CD4-positive, alpha-beta T cell treated with Interleukin-12 subunit alpha and Interleukin-12 subunit beta, for 1 hour (primary cell): ENCODE data around the gene TRPC3.
A peak's percentile ranks its signal among the peaks of the same experiment; 100 is the strongest.
"Not testable (repeated sequence)": the region's sequence is repeated elsewhere in the genome, so short reads cannot be mapped to it uniquely, and the experiment has no call there.

ENCODE experiments used
- DNase-seq: peaks from one replicate; pipeline ENCODE4 v3.0.0-alpha.2; 2020

The TRPC3 gene

GRCh38 chr4:121943941-121944340 lies 7.9 kb downstream of the TRPC3 start:
- DNase-seq, result peak; percentile 13

- no peak for DNase-seq
These were observed 12.2 kb downstream of the TRPC3 start for GRCh38 chr4:121939690-121940089.

- peak; percentile 13 for DNase-seq
These were observed 13.4 kb downstream of the TRPC3 start for GRCh38 chr4:121938282-121939092.

GRCh38 chr4:121936101-121936500 lies 15.8 kb downstream of the TRPC3 start:
- DNase-seq, result no peak

GRCh38 chr4:121934635-121935034 lies 17.2 kb downstream of the TRPC3 start:
- DNase-seq, result no peak

GRCh38 chr4:121932212-121932974 lies 19.5 kb downstream of the TRPC3 start:
- no peak for DNase-seq

- DNase-seq, result no peak
These were observed 21.6 kb downstream of the TRPC3 start for GRCh38 chr4:121930304-121930703.

- DNase-seq, result no peak
These were observed 23.9 kb downstream of the TRPC3 start for GRCh38 chr4:121927948-121928347.

GRCh38 chr4:121926490-121926889 lies 25.4 kb downstream of the TRPC3 start:
- not testable (repeated sequence) for DNase-seq

- DNase-seq, result no peak
These were observed 28.6 kb downstream of the TRPC3 start for GRCh38 chr4:121923306-121923705.

GRCh38 chr4:121913667-121914066 lies 38.2 kb downstream of the TRPC3 start:
- no peak for DNase-seq

GRCh38 chr4:121908346-121908745 lies 43.5 kb downstream of the TRPC3 start:
- no peak for DNase-seq

- peak; percentile 68 for DNase-seq
These were observed 51.5 kb downstream of the TRPC3 start for GRCh38 chr4:121900132-121900983.

GRCh38 chr4:121898150-121898549 lies 53.7 kb downstream of the TRPC3 start:
- DNase-seq, result peak; percentile 20

GRCh38 chr4:121888134-121888533 lies 63.7 kb downstream of the TRPC3 start:
- no peak for DNase-seq

- DNase-seq, result no peak
These were observed 66.7 kb downstream of the TRPC3 start for GRCh38 chr4:121885115-121885514.

GRCh38 chr4:121881158-121881557 lies 70.7 kb downstream of the TRPC3 start:
- DNase-seq, result no peak

- DNase-seq, result no peak
These were observed 72.7 kb downstream of the TRPC3 start for GRCh38 chr4:121879135-121879534.

GRCh38 chr4:121877041-121877773 lies 74.7 kb downstream of the TRPC3 start:
- no peak for DNase-seq

GRCh38 chr4:121876070-121876469 lies 75.8 kb downstream of the TRPC3 start:
- no peak for DNase-seq

GRCh38 chr4:121875652-121876051 lies 76.2 kb downstream of the TRPC3 start:
- DNase-seq, result no peak

GRCh38 chr4:121873604-121874003 lies 78.3 kb downstream of the TRPC3 start:
- DNase-seq, result no peak
